Activated CD8-positive, alpha-beta memory T cell treated with anti-CD3 and anti-CD28 coated beads for 24 hours (primary cell): ENCODE data around the gene ELFN2.
"Not testable (repeated sequence)": the region's sequence is repeated elsewhere in the genome, so short reads cannot be mapped to it uniquely, and the experiment has no call there.

Source experiments
- DNase-seq: peaks from one replicate; pipeline ENCODE4 v3.0.0-alpha.2; 2020

Gene ELFN2

GRCh38 chr22:37331034-37331428 is 96.2 kb downstream of the ELFN2 start:
- no peak for DNase-seq

- DNase-seq, result no peak
Measured at GRCh38 chr22:37330200-37331033, 96.9 kb downstream of the ELFN2 start.

GRCh38 chr22:37329238-37330140 is 97.8 kb downstream of the ELFN2 start:
- DNase-seq, result no peak

GRCh38 chr22:37328538-37329237 is 98.6 kb downstream of the ELFN2 start:
- not testable (repeated sequence) for DNase-seq

- DNase-seq, result no peak
Measured at GRCh38 chr22:37328017-37328416, 99.3 kb downstream of the ELFN2 start.

- DNase-seq, result no peak
Measured at GRCh38 chr22:37326726-37327125, 100.6 kb downstream of the ELFN2 start.

- DNase-seq, result no peak
Measured at GRCh38 chr22:37325039-37325395, 102.3 kb downstream of the ELFN2 start.

GRCh38 chr22:37324340-37325038 is 102.8 kb downstream of the ELFN2 start:
- DNase-seq, result no peak

GRCh38 chr22:37320726-37321677 is 106.3 kb downstream of the ELFN2 start:
- DNase-seq, result no peak

- DNase-seq, result no peak
Measured at GRCh38 chr22:37319469-37319868, 107.8 kb downstream of the ELFN2 start.

GRCh38 chr22:37318364-37319109 is 108.7 kb downstream of the ELFN2 start:
- no peak for DNase-seq
